ENCODE data around the gene DDAH1. TPM values are rescaled to one million over a fixed set of nuclear protein-coding genes. Genes with fewer than 3 reads are reported as not detected.
A peak's percentile ranks its signal among the peaks of the same experiment; 100 is the strongest.

DDAH1 gene
- total and polyA plus RNA-seq, 11 donors: 5.7 to 33.9 (median 16.1) TPM

GRCh38 chr1:85333186-85333585 is 131.8 kb downstream of the DDAH1 start:
- WGBS, 4 donors: 96 to 100% (median 99%) methylated on average over 1 of the region's 1 CpG
- Histone ChIP-seq H3K9me3 (peaks cover 0 to 23% (median 14%) of the 10 kb centered on the region in 12 donors), H3K27me3 (no peaks in the 10 kb centered on the region), H3K36me3 (no peaks in the 10 kb centered on the region), H3K4me1 (peaks cover 12 to 44% (median 28%) of the 10 kb centered on the region in 12 donors), H3K27ac (no peak overlapping the region), H3K4me3 (no peak overlapping the region)
- intact Hi-C loops (cut with DNase I): no loop called here
- ATAC-seq (no peak), DNase-seq (no peak)
- no peak for TF ChIP-seq POLR2A (IDR thresholded peaks at IDR 0.05)
- TF ChIP-seq CTCF (IDR thresholded peaks at IDR 0.05): no peak

GRCh38 chr1:85332575-85332974 is 132.4 kb downstream of the DDAH1 start:
- Histone ChIP-seq H3K27me3 (no peaks in the 10 kb centered on the region), H3K4me1 (peaks cover 12 to 44% (median 28%) of the 10 kb centered on the region in 12 donors), H3K27ac (no peak overlapping the region), H3K36me3 (no peaks in the 10 kb centered on the region), H3K9me3 (peaks cover 0 to 23% (median 14%) of the 10 kb centered on the region in 12 donors), H3K4me3 (no peak overlapping the region)
- ATAC-seq: no peak
- intact Hi-C loops (cut with DNase I): no loop called here
- no peak for TF ChIP-seq CTCF (IDR thresholded peaks at IDR 0.05)
- TF ChIP-seq POLR2A (IDR thresholded peaks at IDR 0.05): no peak
- 97 to 100% (median 98%) methylated on average over 1 of the region's 1 CpG; no CpG with 5 or more reads in 1 of the 4 donors for WGBS, 4 donors
- no peak for DNase-seq

GRCh38 chr1:85330711-85331290 is 134.2 kb downstream of the DDAH1 start:
- DNase-seq: peak in 4 of 5 donors; percentile 67 to 83 (median 78)
- peak; percentile 58 to 90 (median 82) for ATAC-seq
- 26 to 38% (median 34%) methylated on average over 6 of the region's 6 CpGs for WGBS, 4 donors
- no peaks in the 10 kb centered on the region for H3K27me3 ChIP-seq
- peaks cover 12 to 44% (median 28%) of the 10 kb centered on the region in 12 donors for H3K4me1 ChIP-seq
- peak overlapping the region; percentile 35 to 90 (median 80) for H3K27ac ChIP-seq
- no peak overlapping the region for H3K4me3 ChIP-seq
- intact Hi-C loops (cut with DNase I): no loop called here
- peaks cover 0 to 23% (median 14%) of the 10 kb centered on the region in 12 donors for H3K9me3 ChIP-seq
- H3K36me3 ChIP-seq: no peaks in the 10 kb centered on the region
- no peak for TF ChIP-seq POLR2A (IDR thresholded peaks at IDR 0.05)
- TF ChIP-seq CTCF (IDR thresholded peaks at IDR 0.05): no peak

GRCh38 chr1:85330214-85330631 is 134.7 kb downstream of the DDAH1 start:
- no peaks in the 10 kb centered on the region for H3K27me3 ChIP-seq
- 27 to 39% (median 31%) methylated on average over 3 of the region's 3 CpGs for WGBS, 4 donors
- peak overlapping the region; percentile 35 to 90 (median 80) for H3K27ac ChIP-seq
- ATAC-seq (peak; percentile 35 to 87 (median 73)), DNase-seq (peak in 1 of 5 donors; percentile 25)
- no peak for TF ChIP-seq CTCF (IDR thresholded peaks at IDR 0.05)
- no peak for TF ChIP-seq POLR2A (IDR thresholded peaks at IDR 0.05)
- no peaks in the 10 kb centered on the region for H3K36me3 ChIP-seq
- H3K9me3 ChIP-seq: peaks cover 0 to 23% (median 14%) of the 10 kb centered on the region in 12 donors
- H3K4me1 ChIP-seq: peaks cover 12 to 41% (median 28%) of the 10 kb centered on the region in 12 donors
- no peak overlapping the region for H3K4me3 ChIP-seq
- intact Hi-C loops (cut with DNase I): no loop called here

Measured in heart left ventricle (tissue), 16 donors.